Epithelial cell of esophagus (primary cell): ENCODE data around the gene ADGRL4.
"Not testable (repeated sequence)": the region's sequence is repeated elsewhere in the genome, so short reads cannot be mapped to it uniquely, and the experiment has no call there.

Experiments used
- DNase-seq: peaks from one replicate; pipeline ENCODE4 v3.0.0; 2010; ENCODE audit warnings: low read depth
- H3K4me3 ChIP-seq: 2 replicates; pipeline ENCODE4 v1.5.1; 2011; ENCODE audit warnings: mild to moderate bottlenecking, low read length, control low read depth
- CTCF ChIP-seq: IDR thresholded peaks from 2 replicates; pipeline ENCODE4 v1.5.1; 2011; ENCODE audit warnings: low read depth, mild to moderate bottlenecking, low read length, control low read depth, inconsistent platforms; ENCODE audit not compliant: insufficient read depth; ENCODE audit errors: missing control alignments

Gene ADGRL4

GRCh38 chr1:79004916-79005315 lies 1.6 kb downstream of the ADGRL4 start:
- no peak for DNase-seq
- no peak for TF ChIP-seq CTCF
- H3K4me3 ChIP-seq = no peak overlapping the region

GRCh38 chr1:78996791-78997190 lies 9.7 kb downstream of the ADGRL4 start:
- DNase-seq = peak; percentile 22
- no peak for TF ChIP-seq CTCF
- no peak overlapping the region for H3K4me3 ChIP-seq

GRCh38 chr1:78987042-78987441 lies 19.5 kb downstream of the ADGRL4 start:
- H3K4me3 ChIP-seq = no peak overlapping the region
- no peak for TF ChIP-seq CTCF
- no peak for DNase-seq

- no peak for TF ChIP-seq CTCF
- no peak overlapping the region for H3K4me3 ChIP-seq
- no peak for DNase-seq
These were observed 26.0 kb downstream of the ADGRL4 start for GRCh38 chr1:78980511-78980910.

- no peak for TF ChIP-seq CTCF
- no peak for DNase-seq
- H3K4me3 ChIP-seq = no peak overlapping the region
These were observed 33.8 kb downstream of the ADGRL4 start for GRCh38 chr1:78972723-78973122.

GRCh38 chr1:78967091-78967490 lies 39.4 kb downstream of the ADGRL4 start:
- DNase-seq, H3K4me3 ChIP-seq: not testable (repeated sequence)

- H3K4me3 ChIP-seq = no peak overlapping the region
- DNase-seq = no peak
- TF ChIP-seq CTCF = no peak
These were observed 47.8 kb downstream of the ADGRL4 start for GRCh38 chr1:78958711-78959110.

GRCh38 chr1:78950826-78951225 lies 55.7 kb downstream of the ADGRL4 start:
- TF ChIP-seq CTCF = no peak
- DNase-seq = no peak
- no peak overlapping the region for H3K4me3 ChIP-seq
